ENCODE data around the gene CNNM3.
A peak's percentile ranks its signal among the peaks of the same experiment; 100 is the strongest.
"Not testable (repeated sequence)": the region's sequence is repeated elsewhere in the genome, so short reads cannot be mapped to it uniquely, and the experiment has no call there.

CNNM3 gene

DNA sequence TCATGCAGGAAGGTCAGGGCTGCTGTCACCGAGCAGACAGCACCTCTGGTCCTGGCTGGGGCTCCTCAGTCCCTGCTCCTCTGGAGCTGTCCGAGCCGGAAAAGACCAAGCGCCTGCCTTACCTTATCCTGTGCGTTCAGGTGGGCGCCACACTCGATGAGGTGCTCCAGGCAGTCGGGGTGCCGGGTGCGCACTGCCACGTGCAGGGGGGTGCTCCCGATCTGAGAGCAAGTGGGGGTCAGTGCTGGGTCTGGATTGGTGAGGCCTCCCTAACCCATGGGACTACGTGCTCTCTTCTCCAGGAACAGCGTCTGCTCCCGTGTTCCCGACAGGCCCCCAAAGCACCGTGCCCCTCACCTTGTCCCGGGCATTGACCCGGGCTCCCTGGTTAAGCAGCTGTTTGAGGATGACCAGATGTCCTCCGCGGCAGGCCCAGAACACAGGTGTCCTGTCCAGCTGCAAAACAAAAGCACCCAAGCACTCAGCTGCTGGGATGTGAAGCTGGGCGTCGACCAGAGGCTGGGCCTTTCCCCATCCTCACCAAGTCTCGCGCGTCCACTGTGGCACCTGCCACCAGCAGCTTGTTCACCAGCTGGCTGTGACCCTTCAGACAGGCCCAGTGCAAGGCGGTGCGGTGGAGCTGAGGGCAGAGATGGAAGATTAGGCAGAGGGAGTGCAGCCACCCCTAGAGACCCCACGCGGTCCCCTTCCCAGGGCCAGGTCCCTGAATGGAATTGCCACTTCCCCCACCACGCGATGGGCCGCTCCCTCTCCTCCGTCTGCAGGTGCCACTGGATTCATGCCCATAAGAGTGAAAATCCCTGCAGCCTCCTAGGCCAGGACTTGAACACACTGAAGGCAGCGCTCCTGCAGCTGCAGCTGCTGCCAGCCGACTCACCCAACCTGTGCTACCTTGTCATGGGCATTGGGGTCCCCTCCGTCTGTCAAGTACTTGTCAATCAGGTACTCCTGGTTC, 24.1 kb downstream of the CNNM3 start:
- no peak for DNase-seq (ENCODE audit: low read depth)

DNA sequence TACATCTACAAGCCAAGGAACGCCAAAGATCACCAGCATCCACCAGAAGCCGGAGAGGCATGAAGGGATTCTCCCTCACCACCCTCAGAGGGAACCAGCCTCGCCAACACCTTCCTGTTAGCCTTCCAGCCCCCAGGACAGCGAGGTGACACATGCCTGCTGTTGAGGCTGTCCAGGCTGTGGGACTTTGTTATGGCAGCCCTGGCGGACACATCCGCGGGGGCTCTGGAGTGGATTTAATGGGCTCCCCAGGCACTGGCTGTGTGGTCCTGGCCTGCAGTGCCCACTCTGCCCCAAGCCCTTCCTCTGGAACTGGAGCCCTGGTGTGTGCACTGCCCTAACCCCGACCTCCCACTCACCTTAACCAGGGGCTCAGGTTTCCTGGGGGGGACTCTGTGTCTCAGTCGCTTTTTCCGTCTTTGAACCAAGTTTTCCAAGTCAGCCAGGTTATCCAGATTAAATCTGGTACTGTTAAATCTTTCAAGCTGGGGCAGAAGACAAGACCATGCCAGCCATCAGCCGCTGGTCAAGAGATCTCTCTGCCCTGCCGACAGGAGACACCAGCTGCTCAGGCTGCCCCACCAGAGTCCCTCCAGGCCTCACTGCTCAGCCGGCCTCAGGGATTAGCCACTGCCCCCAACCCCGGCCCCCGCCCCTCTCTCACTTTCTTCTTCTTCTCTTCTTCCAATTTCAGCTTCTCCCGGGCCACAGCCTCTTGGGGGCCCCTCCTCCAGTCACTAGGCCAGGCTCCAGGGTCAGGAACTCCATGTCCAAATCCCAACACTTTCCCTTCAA, 25.8 kb downstream of the CNNM3 start:
- DNase-seq (ENCODE audit: low read depth) = no peak

DNA sequence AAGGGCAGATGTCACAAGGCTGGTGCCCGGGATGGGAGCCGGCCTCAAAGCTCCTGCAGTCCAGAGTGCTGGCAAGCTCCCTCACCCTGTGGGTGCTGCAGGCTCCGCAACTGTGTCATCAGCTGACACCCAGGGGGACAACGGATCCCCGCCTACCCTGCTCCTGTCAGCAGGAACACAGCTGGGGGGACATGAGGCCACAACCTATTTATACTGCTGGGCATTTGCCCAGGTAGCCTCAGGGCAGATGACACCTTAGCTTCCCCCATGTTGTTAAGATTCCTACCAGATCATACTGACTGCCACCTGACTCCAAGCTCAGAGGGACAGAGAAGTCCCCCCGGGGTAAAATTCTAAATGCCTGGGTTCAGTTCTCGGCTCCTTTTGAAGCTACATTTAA, 26.5 kb downstream of the CNNM3 start:
- DNase-seq (ENCODE audit: low read depth) = no peak

DNA sequence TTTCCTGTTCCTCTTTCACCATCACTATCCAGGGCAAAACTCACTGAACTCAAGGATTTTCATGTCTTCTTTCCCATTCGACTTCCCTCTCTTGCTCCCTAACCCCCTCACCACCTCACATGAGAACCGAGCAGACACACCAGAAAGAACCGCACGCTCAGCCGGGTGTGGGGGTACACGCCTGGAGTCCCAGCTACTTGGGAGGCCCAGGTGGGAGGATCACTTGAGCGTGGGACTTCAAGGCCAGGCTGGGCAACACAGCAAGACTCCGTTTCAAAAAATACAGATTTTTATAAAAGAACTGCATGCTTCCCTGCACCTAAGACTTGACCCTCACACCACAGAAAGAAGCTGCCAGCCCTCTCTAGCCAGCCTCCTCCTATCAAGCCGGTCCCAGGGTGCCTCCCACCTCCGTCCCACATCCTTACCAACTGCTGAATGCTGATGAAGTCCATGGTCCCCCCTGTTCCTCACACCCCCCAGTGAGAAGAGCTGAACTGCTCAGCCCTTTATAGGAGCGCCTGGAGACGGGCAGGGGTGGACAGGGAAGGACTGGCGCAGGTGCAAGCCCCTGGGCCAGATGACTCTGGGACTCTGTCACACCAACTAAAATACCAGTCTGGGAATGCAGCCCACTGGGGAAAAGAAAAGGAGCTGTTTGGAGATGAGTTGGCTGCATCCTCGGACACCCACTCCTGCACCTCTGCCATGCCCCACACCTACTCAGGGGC, 27.6 kb downstream of the CNNM3 start, which contains the start of gene ANKRD23:
Gene ANKRD23 (minus strand): TSS at position 484 of the 731 bp plus-strand sequence. CDS start 29 bp downstream, at position 455.
- DNase-seq (ENCODE audit: low read depth) = no peak

DNA sequence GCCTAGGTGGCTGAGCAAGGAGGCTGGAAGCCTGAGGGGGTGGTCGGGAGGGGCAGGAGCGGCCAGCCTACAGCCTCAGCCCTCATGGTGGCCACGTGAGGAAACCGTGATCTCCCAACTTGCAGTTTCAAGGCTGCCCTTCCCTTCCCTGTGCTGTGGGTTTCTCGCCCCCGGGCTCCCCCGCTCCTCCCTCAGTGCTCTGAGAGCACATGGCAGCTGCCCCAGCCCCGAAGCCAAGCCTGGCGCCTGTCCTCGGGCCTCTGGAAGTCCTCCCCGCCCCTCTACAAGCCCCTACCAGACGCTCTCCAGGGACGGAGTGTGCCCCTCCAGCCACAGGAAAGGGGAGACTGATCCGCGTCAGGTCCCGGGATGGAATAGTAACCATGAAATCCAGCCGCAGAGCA, 28.3 kb downstream of the CNNM3 start:
- DNase-seq (ENCODE audit: low read depth) = no peak

DNA sequence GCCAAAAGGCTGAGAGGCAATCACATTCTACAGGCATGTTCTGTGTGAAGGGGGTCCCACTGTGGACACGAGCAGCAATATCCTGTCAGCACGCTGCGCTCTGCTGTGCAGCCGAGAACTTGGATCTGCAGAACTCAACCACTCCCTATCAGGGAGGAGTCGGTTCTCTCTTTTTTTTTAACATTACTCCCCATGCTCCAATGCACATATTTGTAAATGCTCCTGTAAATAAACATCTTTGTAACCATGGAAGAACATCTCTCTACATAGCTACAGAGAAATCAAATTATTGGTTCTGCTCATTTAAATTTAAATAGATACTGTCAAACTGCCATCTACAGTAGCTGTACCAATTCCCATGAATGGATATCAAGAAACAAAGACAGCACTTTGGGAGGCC, 30.8 kb downstream of the CNNM3 start:
- DNase-seq (ENCODE audit: low read depth) = no peak

DNA sequence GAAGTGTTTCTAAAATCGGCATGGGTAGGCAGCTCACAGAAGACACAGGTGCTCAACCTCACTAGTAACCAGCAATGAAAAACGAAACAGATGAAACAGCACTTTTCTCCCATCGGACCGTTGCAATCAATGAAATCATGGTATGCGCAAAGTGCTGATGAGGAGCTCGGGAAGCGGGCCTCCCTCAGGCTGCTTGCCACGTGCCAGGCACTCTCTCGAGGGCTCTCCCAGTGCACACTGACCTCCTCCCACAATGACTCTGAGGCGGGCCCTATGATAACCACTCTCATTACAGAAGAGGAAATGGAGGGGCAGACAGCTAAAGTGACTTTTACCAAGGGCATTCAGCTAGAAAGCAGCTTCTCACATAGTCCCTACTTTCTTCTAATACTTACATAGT, 31.5 kb downstream of the CNNM3 start:
- DNase-seq (ENCODE audit: low read depth) = no peak

DNA sequence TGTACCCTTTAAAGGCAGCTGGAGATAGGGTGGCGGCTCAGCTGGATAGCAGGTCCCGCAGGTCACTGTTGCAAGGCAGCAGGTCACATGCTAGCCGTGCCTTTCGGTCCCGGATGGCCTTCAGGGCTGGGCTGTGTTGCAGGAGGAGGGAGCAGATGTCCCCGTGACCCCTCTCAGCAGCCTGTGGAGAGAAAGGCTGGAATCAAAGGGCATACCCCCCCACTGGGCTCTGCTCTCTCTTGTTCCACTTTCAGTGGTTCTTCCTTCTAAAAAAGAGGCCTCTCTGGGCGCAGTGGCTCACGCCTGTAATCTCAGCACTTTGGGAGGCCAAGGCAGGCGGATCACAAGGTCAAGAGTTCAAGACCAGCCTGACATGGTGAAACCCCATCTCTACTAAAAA, 32.2 kb downstream of the CNNM3 start:
- no peak for DNase-seq (ENCODE audit: low read depth)

DNA sequence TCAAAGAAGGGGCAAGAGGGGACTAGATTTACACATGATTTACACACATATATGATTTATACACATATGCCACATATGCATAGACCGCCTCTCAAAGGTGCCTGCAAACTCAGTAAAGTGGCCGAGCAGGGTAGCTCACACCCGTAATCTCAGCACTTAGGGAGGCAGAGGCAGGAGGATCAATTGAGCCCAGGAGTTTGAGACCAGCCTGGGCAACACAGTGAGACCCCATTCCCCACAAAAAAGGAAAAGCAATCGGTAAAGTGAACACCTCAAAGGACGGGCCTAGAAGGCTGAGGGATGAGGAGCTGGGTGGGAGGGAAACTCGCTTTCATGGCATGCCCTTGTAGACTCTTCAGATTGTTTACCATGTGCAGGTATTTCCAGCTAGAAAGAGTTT, 36.6 kb downstream of the CNNM3 start:
- DNase-seq (ENCODE audit: low read depth) = no peak

DNA sequence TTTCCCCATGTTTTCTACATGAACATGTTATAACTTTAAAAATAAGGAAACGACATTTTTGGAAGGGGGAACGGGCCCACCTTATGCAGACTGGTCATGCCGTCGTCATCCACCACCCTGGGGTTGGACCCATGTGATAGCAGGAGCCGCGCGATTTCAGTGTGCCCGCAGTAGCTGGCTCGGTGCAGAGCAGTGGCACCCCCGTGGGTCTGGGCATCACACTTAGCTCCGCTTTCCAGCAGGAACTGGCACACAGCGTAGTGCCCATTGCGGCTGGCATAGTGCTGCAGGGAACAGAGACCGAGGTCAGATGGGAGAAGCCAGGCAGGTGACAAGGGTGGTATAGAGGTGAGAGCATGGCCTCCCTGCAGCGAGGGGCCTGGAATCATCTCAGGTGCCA, 37.3 kb downstream of the CNNM3 start:
- DNase-seq (ENCODE audit: low read depth) = no peak

DNA sequence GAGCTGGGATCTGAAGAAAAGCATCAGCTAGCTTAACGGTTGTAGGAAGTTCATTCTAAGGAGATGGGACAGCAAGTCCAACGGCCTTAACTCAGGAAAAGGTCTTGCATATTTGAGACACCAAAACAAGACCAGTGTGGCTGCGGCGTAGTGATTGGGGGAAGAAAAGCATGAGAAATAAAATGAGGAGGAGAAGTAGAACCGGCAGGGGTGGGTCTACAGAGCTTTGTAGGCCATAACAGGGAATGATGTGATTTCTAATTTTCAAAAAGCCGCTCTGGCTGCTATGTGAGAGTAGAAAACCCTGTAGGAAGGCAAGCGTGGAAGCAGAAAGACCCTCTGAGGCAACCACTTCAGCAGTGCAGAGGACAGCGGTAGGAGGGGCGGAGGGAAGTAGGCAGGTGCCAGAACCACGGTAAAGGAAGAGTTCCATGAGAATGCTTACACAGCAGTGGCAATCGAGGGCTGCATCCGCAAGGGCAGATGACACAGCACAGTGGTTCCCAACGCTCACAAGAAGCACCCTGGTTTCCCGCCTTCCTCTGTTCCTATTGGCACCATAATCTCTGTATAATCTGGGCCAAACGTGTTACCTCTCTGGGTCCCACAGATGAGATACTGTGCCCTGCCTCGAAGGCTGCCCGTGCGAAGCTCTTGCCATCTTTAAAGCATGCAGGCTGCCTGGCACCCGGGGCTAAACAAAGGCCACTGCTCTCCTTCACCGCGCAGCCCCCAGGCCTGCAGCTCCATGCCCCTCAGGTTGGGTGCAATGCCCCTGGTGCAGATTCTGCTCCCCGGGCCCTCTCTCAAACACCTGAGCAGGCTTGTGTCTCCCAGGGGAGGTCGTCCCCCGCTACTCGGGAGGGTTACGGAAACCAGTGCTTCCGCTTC, 41.0 kb downstream of the CNNM3 start:
- no peak for DNase-seq (ENCODE audit: low read depth)

DNA sequence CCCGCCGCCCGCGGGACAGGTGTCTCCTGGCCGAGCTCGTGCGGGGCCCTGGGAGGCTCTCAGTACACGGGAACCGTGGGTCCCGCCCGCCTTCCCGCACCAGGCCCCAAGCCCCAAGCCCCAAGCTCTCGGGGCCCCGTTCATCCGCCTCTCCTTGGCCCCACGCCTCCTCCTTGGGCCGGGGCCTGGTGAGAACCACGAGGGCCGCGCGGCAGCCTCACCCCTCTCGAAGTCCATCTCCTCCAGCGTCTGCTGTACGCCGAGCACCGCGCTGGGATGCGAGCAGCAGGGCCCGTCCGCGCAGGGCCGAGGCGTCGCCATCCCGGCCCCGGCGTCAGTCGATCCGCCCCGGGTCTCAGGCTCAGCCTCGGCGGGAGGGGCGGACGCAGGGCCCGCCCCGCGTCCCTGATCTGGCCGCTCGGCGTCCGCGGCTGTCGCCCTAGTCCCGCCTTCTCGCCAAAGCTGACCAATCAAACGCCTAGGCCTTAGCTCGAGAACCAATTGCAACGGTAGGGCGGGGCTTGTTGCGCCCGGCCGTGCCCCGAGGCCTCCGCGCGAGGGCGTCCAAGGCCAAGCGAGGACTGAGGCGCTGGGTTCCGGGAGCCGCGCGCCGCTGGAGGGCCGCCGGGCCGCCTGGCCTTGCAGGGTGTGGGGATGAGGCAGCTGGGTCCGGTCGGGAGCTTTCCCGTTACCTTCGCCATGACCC, 41.8 kb downstream of the CNNM3 start, which contains the start of gene ANKRD39:
Gene ANKRD39 (minus strand): TSS at position 350 of the 706 bp plus-strand sequence. CDS start 29 bp downstream, at position 321.
- DNase-seq (ENCODE audit: low read depth) = peak; percentile 96

DNA sequence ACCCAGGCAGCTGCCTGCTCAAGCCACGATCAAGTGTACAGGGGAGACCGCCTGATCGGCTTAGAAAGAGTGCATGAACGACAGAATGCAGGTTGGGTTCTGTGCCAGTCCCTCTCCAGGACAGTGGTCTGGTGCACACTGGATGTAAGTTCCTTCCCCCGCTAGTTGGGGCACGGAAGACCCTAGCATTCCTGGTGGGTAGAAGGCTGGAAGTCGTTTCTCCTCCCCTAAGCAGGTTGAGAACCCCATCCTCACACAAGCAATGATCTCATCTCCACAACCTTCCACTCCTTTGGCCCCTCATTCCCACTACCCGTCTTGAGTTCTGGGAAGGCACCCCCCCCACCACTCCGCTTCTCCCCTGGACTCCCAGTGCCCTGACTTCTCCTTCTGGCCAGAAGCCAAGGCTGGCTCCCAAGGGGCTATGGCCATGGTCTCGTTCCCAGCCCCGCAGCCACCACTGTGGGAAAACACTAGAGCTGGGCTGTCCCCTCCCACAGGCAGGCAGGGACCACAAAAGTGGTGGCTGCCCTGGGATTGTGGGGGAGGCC, 43.1 kb downstream of the CNNM3 start:
- DNase-seq (ENCODE audit: low read depth) = no peak

DNA sequence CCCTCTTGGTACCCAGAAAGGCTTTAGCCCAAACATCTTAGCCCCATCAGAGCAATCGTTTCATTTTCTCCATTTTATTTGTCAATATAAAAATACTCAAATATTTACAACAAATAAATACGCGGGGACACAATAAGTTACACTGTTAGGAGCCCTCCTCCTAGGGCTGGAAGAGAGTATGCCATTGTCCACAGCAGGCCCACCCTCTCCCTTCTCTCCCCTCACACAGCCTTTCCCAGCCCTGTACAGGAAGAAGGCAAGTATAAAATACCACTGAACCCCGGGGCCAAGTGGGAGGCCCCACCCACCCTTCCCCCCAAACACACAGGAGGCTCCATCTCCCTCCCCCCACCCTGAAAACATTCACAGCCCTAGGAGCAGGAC, 43.6 kb downstream of the CNNM3 start:
- DNase-seq (ENCODE audit: low read depth) = no peak

DNA sequence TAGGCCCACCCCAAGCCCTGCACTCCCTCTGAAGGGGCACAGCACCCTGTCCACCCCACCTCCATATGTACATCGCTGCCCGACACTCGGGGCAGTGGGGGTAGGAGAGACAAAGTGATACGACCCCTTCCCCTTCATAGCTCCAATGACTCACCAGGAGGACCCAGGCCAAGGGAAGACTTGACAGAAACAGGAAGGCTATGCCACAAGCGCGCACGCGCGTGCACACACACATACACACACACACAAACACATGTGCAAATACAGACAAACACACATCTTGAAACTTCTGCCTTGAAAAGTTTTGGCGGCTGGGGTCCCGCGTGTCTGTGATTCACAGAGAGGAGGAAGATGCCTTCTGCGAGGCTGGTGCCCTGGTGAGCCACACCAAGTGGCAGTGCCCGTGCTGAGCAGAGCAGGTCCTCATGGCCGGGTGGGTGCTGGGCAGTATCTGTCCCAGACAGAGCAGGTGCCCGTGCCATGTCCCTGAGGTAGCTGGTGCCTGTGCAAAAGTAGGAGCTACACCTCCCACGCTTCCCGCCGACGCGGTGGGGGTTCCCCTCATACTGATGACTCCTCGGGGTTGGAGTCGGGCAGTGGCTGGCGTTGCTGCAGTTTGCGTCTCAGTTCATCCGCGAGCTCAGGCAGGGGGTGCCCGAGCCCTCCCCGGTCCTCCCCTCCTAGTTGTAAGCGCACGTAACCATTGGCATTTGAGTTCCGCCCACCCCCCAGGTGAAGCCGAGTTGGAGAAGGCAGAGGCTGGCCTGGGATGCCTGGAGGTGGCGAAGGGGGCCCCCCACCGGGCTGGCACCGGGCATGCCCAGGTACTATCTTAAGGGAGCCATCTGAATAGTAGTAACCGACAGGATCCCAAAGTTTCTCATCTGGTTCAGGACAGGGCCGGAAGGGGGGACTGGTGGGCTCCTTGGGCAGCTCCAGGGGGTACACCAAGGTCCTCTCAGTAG, 44.3 kb downstream of the CNNM3 start:
- no peak for DNase-seq (ENCODE audit: low read depth)

DNA sequence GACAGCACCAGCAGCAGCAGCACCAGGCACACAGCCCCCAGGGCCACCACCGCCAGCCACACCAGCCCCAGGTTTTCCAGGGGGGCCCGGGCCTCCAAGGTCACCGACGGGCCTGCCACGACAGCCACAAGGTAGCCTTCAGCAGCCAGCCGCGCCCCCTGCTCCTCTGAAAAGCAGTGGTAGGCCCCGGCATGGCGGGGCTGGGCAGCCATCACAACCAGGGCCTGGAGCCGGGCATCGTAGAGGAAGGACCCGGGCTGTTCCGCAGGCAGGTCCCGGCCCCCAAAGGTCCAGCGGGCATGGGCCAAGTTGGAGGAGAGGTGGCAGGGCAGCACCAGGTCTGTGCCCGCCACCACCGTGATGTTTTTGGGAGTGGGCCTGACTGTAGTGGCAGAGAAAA, 45.0 kb downstream of the CNNM3 start:
- DNase-seq (ENCODE audit: low read depth) = no peak

DNA sequence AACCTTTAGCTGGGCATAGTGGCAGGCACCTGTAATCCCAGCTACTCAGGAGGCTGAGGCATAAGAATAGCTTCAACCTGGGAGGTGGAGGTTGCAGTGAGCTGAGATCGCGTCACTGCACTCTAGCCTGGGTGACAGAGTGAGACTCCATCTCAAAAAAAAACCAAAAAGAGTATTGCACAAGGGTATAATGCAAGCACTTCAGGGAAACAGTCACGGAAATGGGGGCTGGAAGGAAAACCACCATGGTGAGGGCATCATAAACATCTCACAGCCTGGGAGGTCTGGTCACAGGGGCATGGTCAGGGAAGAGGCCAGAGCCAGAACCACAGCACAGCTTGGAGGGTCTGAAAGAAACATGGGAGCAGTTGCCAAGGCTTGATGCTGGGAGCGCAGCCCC, 47.0 kb downstream of the CNNM3 start:
- DNase-seq (ENCODE audit: low read depth) = not testable (repeated sequence)

DNA sequence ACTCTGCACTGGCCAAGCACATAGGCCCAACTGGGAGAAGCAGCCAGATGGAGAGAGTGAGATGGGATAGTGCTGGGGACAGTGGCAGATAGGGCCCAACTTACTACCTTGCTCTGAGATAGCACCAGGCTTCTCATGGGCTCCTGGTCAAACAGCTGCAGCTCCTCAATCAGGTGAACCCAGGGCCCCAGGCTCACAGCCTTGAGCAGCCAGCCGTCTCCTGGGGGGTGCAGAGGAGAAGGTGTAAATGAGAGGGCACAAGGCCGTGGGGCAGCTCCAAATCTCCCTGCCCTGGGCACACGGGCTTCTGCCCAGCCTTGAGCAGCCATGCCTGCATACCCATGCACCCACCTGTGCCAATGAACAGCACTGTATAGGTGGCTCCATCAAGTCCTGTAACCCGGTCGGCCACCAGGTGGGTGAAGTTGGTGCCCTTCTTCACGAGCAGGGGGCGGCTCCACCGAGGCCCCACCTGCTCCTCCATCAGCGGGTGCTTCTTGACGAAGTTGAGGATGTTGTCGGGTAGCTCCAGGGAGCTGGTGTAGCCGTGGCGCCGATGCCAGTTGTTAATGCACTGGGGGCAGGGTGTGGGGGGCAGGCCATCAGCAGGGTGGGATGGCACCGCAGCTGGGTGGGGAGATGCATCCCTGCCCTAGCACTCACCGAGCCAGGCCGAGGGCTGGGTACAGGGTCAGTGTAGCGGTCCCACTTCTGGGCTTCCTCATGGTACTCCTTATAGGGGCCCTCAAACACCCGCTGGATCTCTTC, 47.7 kb downstream of the CNNM3 start:
- DNase-seq (ENCODE audit: low read depth) = no peak

Data from activated T-cell treated with anti-CD3 and anti-CD28 coated beads for 1 hour (primary cell).